ENCODE measurements around the gene FIBCD1.

DNA sequence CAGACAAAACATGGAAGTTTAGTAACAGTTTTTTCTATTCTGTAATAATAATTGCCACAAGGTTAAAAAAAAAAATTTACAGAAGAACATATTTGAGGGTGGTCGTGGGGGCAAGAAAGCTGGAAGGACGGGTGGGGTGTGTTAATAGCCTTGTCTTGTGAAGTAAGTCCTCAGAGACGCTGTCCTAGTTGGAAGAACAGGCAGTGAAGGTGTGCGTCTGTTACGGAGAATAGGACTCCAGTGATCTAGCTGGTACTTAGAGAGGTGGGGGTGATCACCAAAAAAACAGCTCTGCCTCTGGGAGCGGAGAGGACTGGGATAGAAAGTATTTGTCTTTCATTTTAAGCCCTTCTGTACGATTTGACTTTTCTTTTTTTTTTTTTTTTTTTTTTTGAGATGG lies 86.2 kb downstream of the FIBCD1 start:
- TF ChIP-seq CREB1 (CRISPR knock-in tag; IDR thresholded peaks at IDR 0.05; ENCODE audit: low read depth) (no peak), EZH2 (IDR thresholded peaks at IDR 0.05; ENCODE audit: low read depth, unreplicated experiment) (no peak), EZH2phosphoT487 (IDR thresholded peaks at IDR 0.05; ENCODE audit: unreplicated experiment) (no peak), POLR2AphosphoS5 (IDR thresholded peaks at IDR 0.05; ENCODE audit: low read depth) (no peak), ZNF331 (CRISPR knock-in tag; IDR thresholded peaks at IDR 0.05; ENCODE audit: low read depth) (no peak), NANOG (IDR thresholded peaks at IDR 0.05; ENCODE audit: borderline replicate concordance) (no peak), STAT1 (IDR thresholded peaks at IDR 0.05; ENCODE audit: unreplicated experiment) (no peak)
- TF ChIP-seq, protein P1, sequence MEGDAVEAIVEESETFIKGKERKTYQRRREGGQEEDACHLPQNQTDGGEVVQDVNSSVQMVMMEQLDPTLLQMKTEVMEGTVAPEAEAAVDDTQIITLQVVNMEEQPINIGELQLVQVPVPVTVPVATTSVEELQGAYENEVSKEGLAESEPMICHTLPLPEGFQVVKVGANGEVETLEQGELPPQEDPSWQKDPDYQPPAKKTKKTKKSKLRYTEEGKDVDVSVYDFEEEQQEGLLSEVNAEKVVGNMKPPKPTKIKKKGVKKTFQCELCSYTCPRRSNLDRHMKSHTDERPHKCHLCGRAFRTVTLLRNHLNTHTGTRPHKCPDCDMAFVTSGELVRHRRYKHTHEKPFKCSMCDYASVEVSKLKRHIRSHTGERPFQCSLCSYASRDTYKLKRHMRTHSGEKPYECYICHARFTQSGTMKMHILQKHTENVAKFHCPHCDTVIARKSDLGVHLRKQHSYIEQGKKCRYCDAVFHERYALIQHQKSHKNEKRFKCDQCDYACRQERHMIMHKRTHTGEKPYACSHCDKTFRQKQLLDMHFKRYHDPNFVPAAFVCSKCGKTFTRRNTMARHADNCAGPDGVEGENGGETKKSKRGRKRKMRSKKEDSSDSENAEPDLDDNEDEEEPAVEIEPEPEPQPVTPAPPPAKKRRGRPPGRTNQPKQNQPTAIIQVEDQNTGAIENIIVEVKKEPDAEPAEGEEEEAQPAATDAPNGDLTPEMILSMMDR (conservative IDR thresholded peaks at IDR 0.05; ENCODE audit: low read depth in 2 of 2), result no peak
- TF ChIP-seq, protein P2, sequence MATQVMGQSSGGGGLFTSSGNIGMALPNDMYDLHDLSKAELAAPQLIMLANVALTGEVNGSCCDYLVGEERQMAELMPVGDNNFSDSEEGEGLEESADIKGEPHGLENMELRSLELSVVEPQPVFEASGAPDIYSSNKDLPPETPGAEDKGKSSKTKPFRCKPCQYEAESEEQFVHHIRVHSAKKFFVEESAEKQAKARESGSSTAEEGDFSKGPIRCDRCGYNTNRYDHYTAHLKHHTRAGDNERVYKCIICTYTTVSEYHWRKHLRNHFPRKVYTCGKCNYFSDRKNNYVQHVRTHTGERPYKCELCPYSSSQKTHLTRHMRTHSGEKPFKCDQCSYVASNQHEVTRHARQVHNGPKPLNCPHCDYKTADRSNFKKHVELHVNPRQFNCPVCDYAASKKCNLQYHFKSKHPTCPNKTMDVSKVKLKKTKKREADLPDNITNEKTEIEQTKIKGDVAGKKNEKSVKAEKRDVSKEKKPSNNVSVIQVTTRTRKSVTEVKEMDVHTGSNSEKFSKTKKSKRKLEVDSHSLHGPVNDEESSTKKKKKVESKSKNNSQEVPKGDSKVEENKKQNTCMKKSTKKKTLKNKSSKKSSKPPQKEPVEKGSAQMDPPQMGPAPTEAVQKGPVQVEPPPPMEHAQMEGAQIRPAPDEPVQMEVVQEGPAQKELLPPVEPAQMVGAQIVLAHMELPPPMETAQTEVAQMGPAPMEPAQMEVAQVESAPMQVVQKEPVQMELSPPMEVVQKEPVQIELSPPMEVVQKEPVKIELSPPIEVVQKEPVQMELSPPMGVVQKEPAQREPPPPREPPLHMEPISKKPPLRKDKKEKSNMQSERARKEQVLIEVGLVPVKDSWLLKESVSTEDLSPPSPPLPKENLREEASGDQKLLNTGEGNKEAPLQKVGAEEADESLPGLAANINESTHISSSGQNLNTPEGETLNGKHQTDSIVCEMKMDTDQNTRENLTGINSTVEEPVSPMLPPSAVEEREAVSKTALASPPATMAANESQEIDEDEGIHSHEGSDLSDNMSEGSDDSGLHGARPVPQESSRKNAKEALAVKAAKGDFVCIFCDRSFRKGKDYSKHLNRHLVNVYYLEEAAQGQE (IDR thresholded peaks at IDR 0.05; ENCODE audit: unreplicated experiment), result no peak
- TF ChIP-seq, protein P3, sequence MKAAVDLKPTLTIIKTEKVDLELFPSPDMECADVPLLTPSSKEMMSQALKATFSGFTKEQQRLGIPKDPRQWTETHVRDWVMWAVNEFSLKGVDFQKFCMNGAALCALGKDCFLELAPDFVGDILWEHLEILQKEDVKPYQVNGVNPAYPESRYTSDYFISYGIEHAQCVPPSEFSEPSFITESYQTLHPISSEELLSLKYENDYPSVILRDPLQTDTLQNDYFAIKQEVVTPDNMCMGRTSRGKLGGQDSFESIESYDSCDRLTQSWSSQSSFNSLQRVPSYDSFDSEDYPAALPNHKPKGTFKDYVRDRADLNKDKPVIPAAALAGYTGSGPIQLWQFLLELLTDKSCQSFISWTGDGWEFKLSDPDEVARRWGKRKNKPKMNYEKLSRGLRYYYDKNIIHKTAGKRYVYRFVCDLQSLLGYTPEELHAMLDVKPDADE (IDR thresholded peaks at IDR 0.05), result no peak

Data from GM23338 (cell line).